Prostate gland (tissue), 2 donors: ENCODE measurements around the gene MINDY1. TPM values are rescaled to one million over a fixed set of nuclear protein-coding genes. Genes with fewer than 3 reads are reported as not detected.

Experiments used
- DNase-seq: peaks from one replicate; pipeline ENCODE4 v3.0.0-alpha.2; 2019; ENCODE audit warnings: low spot score
- H3K27ac ChIP-seq, 2 donors: fragments of 200-600 bp; sonication (generic); 2 replicates each; pipeline ENCODE4 v1.5.1; 2017 to 2019
- H3K27me3 ChIP-seq: fragments of 200-600 bp; sonication (generic); replicated peaks from 2 replicates; pipeline ENCODE4 v1.5.1; 2019; ENCODE audit not compliant: insufficient read depth
- H3K36me3 ChIP-seq, 2 donors: fragments of 200-600 bp; sonication (generic); 1 replicate in 1 of 2; 2 replicates in 1 of 2; pipeline versions ENCODE4 v1.5.1 to v1.8.1; 2017 to 2019
- H3K4me1 ChIP-seq: fragments of 200-600 bp; sonication (generic); replicated peaks from 2 replicates; pipeline ENCODE4 v1.5.1; 2019
- H3K4me3 ChIP-seq, 2 donors: fragments of 200-600 bp; sonication (generic); 2 replicates each; pipeline ENCODE4 v1.5.1; 2017 to 2019
- H3K9me3 ChIP-seq: fragments of 200-600 bp; sonication (generic); 2 replicates; pipeline ENCODE4 v1.5.1; 2017
- CTCF ChIP-seq, 4 experiments: fragments of 200-600 bp in 2 of 4; fragments of 450-650 bp in 2 of 4; sonication (generic) in 2 of 4; IDR thresholded peaks; 1 replicate in 3 of 4; 2 replicates in 1 of 4; pipeline ENCODE4 v1.5.1; 2016 to 2019; ENCODE audit warnings: antibody characterized with exemption in 4 of 4, mild to moderate bottlenecking in 2 of 4, moderate library complexity in 2 of 4
- POLR2A ChIP-seq: fragments of 450-650 bp; IDR thresholded peaks from one replicate; pipeline ENCODE4 v1.6.1; 2016; ENCODE audit warnings: antibody characterized with exemption, mild to moderate bottlenecking
- POLR2AphosphoS5 ChIP-seq: sonication (generic); formaldehyde crosslinking; IDR thresholded peaks from one replicate; pipeline ENCODE4 v1.6.1; 2017; ENCODE audit warnings: antibody characterized with exemption
- WGBS: methylation state at CpG from one replicate; pipeline ENCODE4 v1.1.5; 2018; 5-methylcytosine and 5-hydroxymethylcytosine counted together
- intact Hi-C: fragments of 100-400 bp; cut with DNase I; formaldehyde crosslinking; loops from one replicate; pipeline ENCODE4 v1.14.2; 2022
- total RNA-seq, 2 donors: library from RNA; depleted of rRNA; stranded (reverse); fragments of >200 nt; gene quantifications; one replicate each; pipeline ENCODE4 v1.1.0, GENCODE V29; 2016

MINDY1 gene
- total RNA-seq, 2 donors from 2014 or later, result 26.8 to 65.4 TPM

- Histone ChIP-seq H3K27me3 (no peaks in the 10 kb centered on the region), H3K4me1 (no peaks in the 10 kb centered on the region), H3K4me3 (no peak overlapping the region), H3K9me3 (no peaks in the 10 kb centered on the region), H3K36me3 (peaks cover 9 to 10% of the 10 kb centered on the region in 2 donors), H3K27ac (peak overlapping the region in 1 of 2 donors; percentile 33)
- WGBS, result 39% methylated on average over 9 of the region's 9 CpGs
- TF ChIP-seq POLR2AphosphoS5 (no peak), CTCF (IDR thresholded peaks at IDR 0.05) (peak; percentile 55 to 74 (median 67)), POLR2A (no peak)
- DNase-seq, result no peak
- intact Hi-C loops, result no loop called here
These were observed 10.8 kb downstream of the MINDY1 start for GRCh38 chr1:150995896-150996295.

GRCh38 chr1:150995460-150995859 is 11.2 kb downstream of the MINDY1 start:
- Histone ChIP-seq H3K4me1 (no peaks in the 10 kb centered on the region), H3K4me3 (no peak overlapping the region), H3K27me3 (no peaks in the 10 kb centered on the region), H3K36me3 (peaks cover 9 to 10% of the 10 kb centered on the region in 2 donors), H3K9me3 (no peaks in the 10 kb centered on the region), H3K27ac (peak overlapping the region in 1 of 2 donors; percentile 33)
- DNase-seq, result no peak
- 46% methylated on average over 4 of the region's 4 CpGs for WGBS
- TF ChIP-seq POLR2A (no peak), POLR2AphosphoS5 (no peak), CTCF (IDR thresholded peaks at IDR 0.05) (no peak)
- intact Hi-C loops, result no loop called here

- intact Hi-C loops, result no loop called here
- Histone ChIP-seq H3K27ac (no peak overlapping the region), H3K36me3 (peaks cover 9 to 10% of the 10 kb centered on the region in 2 donors), H3K9me3 (no peaks in the 10 kb centered on the region), H3K4me3 (no peak overlapping the region), H3K27me3 (no peaks in the 10 kb centered on the region), H3K4me1 (no peaks in the 10 kb centered on the region)
- WGBS, result 80% methylated on average over 3 of the region's 3 CpGs
- no peak for DNase-seq
- TF ChIP-seq POLR2AphosphoS5, result no peak
- no peak for TF ChIP-seq CTCF (IDR thresholded peaks at IDR 0.05)
- no peak for TF ChIP-seq POLR2A
These were observed 12.5 kb downstream of the MINDY1 start for GRCh38 chr1:150994248-150994647.

GRCh38 chr1:150992626-150993025 is 14.1 kb downstream of the MINDY1 start:
- intact Hi-C loops, result no loop called here
- H3K27ac ChIP-seq, result no peak overlapping the region
- TF ChIP-seq CTCF (IDR thresholded peaks at IDR 0.05) (no peak), POLR2AphosphoS5 (no peak), POLR2A (no peak)
- H3K36me3 ChIP-seq, result peaks cover 0 to 3% of the 10 kb centered on the region in 2 donors
- no peak overlapping the region for H3K4me3 ChIP-seq
- H3K4me1 ChIP-seq, result no peaks in the 10 kb centered on the region
- no peaks in the 10 kb centered on the region for H3K9me3 ChIP-seq
- 45% methylated on average over 4 of the region's 4 CpGs for WGBS
- no peaks in the 10 kb centered on the region for H3K27me3 ChIP-seq
- DNase-seq, result no peak

- DNase-seq, result no peak
- Histone ChIP-seq H3K4me1 (no peaks in the 10 kb centered on the region), H3K27me3 (no peaks in the 10 kb centered on the region), H3K36me3 (no peaks in the 10 kb centered on the region), H3K4me3 (no peak overlapping the region), H3K9me3 (no peaks in the 10 kb centered on the region), H3K27ac (no peak overlapping the region)
- intact Hi-C loops, result no loop called here
- WGBS, result 85% methylated on average over 7 of the region's 7 CpGs
- TF ChIP-seq POLR2AphosphoS5 (no peak), POLR2A (no peak), CTCF (IDR thresholded peaks at IDR 0.05) (no peak)
These were observed 18.8 kb downstream of the MINDY1 start for GRCh38 chr1:150987924-150988323.
